GM18505 (cell line): ENCODE data around the gene ATP1A2.

Experiments
- ATAC-seq: cut with Tn5 transposase; IDR thresholded peaks from one replicate; pipeline ENCODE4 v1.9.1; 2021; ENCODE audit not compliant: unreplicated experiment
- POLR2A ChIP-seq: IDR thresholded peaks from 4 replicates; pipeline ENCODE4 v1.6.1; 2011; ENCODE audit warnings: borderline replicate concordance; ENCODE audit not compliant: insufficient read depth, insufficient read length; ENCODE audit errors: extremely low read depth

ATP1A2 gene

DNA sequence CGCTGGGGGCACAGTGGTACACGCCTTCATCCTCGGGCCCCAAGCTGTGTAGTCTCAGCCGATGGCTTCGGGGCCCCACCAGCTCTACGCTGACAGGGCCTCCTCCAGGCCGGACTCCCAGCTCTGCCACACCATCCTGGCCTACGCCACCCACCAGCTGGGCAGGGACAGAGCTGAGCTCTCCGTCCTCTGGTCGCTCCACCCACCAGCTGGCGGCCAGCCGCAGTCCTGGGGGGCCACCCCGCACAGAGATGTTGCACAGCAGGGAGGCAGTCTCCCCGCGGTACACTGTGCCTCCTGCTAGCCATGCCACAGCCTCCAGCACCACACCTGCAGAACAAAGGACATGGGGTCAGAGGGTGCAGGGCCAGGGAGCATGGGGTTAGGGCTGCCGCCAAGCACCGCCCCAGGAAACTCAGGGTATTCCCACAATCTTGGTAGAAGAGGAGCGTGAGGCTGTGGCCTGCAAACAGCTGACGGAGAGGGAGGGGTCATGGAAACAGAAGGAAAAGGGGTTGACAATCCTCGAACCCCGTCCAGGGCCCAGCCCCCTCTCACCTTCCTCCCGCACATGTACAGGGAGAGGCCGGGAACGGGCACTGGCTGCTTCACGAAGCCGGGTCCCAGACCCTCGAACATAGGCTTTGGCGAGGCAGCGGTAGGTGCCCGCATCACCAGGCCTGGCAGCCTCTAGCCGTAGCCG is 23.0 kb upstream of the ATP1A2 start:
- ATAC-seq, result no peak
- no peak for TF ChIP-seq POLR2A

DNA sequence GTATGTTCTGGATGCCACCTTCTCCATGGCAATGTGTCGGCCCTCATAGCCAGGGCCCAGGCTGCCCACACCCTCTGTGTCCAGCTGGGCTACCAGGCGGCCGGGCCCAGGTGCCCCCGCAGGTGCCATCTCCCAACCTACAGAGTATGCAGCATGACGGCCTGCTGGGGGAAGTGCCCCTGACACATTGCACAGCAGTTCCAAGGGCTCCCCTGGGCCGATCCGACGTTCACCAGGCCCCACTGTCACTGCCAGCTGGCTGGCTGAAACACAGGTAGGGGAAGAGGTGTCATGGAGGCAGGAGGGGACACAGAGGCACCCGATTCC is 22.5 kb upstream of the ATP1A2 start:
- no peak for TF ChIP-seq POLR2A
- no peak for ATAC-seq

DNA sequence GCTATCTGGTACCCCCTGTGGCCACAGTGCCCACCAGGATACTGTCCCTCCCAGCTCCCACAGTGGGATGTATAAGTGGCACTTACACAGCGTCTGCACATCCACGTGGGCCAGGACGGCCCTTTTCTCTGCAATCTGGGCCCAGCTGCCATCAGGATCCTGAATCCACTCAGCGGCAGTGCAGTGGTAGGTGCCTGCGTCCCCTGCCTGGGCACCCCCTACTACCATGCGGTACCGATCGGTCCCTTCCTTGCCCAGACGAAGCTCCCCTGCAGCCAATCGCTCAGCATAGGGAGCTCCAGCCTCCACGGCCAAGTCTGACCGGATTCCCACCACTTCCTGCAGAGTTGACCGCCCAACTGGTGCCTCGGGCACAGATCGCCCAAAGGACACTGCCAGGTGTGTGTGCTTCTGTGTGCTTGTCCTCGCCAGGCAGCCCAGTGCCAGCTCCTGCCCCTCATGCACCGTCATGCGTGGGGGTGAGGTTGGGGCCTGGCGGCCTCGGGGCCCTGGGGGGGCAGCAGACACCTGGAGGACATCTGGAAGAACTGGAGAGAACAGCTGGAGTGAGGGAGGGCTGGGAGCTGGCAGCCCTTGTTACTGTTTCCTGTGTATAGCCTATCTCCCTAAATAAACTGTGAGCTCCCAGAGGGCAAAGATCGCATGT is 21.8 kb upstream of the ATP1A2 start:
- ATAC-seq, result no peak
- TF ChIP-seq POLR2A, result no peak

DNA sequence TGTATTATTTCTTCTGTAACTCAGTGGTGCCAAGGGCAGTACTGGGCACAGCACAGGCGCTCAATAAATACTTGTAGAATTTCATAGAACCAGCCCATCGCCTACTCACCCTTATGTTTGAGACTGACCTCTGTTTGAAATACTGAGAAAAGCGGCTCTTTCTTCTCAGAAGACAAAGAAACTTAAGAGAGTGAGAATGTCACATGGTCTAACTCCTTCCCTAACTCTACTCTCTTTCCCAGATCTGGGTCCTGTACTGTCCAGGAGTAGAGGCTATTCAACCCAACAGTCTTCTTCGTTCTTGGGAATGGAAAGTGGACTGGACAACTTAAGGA is 21.3 kb upstream of the ATP1A2 start:
- TF ChIP-seq POLR2A, result no peak
- no peak for ATAC-seq

DNA sequence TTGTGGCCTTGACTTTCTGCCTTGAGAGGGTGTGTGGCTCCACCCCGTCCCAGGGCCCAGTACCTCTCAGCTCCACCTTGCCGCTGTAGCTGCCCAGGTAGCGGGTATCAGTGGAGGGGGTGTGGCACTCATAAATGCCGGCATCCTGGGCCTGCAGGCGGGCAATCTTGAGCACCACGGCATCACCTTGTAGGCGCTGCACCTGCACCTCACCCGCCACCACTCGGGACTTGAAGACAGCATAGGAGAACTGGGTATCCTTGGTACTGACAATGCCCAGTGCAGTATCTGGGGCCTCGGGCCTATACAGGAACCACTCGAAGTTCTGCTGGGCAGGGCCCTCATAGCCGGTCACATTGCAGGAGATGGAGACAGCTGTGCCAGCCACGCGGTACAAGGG is 20.8 kb upstream of the ATP1A2 start:
- TF ChIP-seq POLR2A, result no peak
- ATAC-seq, result no peak

DNA sequence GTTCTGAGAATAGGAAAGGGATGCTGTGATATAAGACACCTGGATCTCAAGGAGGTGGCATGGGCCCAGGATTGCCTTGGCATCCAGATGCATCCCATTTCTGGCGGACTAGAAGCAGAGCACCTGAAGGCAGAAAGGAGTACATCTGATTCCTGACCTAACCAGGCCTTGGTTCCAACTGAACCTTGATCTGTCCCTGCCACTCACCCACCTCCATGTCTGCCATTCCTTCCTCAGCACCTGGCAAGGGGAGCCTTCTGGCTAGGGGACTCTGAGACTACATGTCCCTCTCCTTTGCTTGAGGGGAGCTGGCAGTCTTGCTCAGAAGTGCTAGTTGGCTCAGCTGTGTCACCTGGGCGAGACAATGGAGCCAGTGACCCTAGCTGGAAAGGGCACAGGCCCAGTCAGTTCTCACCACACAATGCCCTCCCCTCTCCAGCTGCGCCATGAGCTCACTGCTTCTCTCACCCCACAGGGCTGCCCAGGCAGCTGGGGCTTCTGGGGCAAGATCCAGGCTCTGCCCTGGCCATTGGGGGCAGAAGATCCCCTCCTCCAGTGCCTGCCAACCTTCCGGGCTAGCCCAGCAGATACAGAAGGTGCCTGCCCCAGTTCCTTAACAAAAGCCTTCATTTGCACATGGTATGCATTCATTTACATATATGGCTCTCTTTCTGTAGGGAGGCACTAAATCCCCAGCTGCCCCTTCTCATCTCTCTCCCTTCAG is 20.0 kb upstream of the ATP1A2 start:
- TF ChIP-seq POLR2A, result no peak
- ATAC-seq, result no peak

DNA sequence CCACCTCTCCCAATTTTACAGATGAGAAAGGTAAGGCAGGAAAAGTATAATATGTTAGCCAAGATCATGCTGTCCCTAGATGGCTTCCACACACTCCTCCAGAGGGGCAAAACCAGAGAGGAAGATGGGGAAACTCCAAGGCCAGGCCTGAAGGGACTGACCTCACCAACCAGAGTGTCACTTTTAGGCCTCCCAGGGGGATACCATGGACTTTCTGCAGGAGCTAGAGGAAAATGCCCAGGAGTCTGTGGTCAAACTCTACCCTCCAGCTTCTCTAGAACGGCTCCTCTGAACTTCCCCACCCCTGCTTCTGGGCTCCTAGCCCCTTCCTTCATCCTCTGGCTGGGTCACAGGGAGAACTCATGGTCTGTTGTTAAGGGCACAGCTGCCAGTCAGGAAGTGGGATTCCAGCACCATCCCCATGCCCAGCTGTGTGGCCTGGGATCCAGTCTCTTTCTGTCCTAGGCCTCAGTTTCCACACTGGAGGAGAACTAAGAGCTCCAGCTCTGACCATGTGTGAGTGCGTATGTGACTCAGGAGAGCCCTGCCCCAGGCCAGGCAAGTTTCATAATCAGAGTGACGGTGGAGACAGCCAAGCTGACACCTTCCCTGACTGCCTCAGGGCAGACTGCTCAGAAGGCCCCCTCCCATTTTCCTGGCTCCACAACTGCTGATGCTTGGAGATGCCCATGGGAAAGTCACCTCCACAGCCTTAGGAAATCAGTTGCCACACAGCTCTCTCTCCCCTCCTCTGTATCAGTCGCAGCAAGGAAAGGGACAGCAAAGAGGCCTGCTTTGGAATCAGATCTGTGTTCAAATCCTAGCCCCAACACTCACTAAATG is 19.1 kb upstream of the ATP1A2 start:
- no peak for ATAC-seq
- no peak for TF ChIP-seq POLR2A

DNA sequence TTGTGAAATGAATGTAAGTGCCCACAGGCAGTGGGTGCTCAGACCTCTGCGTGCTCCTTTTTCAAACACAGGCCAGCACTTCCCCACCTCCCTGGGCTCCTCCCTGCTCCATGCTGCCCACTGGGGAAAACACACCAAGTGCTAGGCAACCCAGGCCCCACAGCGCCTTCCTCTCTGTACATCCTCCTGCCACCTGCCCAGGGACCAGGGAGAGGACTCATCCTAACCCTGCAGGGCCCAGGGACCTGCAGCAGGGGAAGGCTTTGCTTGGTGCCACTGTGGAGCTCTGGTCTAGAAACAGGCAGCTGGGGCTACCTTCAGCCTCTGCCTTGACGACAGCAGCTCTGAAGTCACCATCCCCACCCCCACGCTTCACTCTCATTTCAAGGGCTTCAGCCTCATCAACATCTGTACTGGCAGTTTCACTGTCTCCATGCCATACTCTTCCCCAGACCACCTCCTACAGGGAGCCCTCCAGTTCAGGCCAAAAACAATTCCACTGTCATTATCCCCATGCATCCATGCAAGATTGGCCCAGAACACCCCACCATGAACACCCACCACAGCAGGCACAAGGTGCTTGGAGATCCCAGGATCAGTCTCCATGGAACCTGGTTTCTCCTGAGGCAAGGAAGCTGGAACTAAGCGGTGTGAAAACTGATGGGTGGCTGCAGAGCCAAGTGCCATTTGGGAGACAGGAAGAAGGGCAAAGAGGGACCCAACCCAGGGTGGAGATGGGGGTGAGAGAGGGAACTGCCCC is 18.2 kb upstream of the ATP1A2 start:
- ATAC-seq, result no peak
- TF ChIP-seq POLR2A, result no peak

DNA sequence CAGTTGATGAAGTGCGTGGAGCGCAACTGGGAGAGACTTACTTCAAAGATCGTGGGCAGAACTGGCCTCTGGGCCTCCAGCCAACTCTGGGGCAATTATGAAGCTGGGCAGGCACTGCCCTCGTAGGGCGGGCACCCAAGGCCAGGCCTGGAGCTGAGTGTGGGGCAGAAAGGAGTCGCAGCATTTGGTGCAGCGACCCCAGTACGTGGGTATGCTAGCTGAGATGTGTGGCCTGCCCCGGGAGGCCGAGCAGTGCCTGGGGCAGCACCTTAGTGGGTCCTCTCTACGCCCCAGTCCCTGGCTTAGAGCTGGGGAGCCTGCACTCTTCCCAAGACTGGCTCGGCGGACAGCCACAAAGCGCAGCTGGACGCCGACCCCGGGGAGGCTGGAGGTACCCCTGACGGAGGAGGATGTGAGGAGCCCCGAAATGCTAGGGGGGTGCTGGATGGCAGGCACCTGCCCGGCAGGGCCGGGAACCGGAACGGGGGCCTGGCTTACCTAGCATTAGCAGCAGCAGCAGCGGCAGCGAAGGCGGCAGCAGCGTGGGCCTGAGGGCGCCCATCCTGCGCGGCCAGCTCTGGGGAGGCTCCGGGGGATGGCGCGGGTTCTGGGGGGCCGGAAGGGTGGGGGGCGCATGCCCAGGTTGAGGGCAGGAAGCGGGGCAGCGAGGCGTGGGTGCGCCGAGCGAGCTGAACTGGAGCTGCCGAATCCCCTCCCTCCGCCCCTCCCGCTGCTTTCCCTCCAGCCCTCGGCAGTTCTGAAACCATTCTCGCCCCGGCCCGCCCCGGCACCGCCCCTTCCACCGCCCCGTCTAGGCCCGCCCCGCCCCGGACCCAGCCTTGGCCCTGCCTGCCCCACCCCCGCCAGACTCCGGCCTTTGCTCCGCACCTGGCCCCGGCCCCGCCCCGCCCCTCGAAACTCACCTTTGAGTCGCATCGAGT is 17.4 kb upstream of the ATP1A2 start, which contains the start of gene IGSF8:
TSS of gene IGSF8 (minus strand) at position 709 of the 941 bp plus-strand sequence. CDS start at position 562, 147 bp downstream.
- ATAC-seq, result peak; percentile 48
- peak; percentile 35 for TF ChIP-seq POLR2A

DNA sequence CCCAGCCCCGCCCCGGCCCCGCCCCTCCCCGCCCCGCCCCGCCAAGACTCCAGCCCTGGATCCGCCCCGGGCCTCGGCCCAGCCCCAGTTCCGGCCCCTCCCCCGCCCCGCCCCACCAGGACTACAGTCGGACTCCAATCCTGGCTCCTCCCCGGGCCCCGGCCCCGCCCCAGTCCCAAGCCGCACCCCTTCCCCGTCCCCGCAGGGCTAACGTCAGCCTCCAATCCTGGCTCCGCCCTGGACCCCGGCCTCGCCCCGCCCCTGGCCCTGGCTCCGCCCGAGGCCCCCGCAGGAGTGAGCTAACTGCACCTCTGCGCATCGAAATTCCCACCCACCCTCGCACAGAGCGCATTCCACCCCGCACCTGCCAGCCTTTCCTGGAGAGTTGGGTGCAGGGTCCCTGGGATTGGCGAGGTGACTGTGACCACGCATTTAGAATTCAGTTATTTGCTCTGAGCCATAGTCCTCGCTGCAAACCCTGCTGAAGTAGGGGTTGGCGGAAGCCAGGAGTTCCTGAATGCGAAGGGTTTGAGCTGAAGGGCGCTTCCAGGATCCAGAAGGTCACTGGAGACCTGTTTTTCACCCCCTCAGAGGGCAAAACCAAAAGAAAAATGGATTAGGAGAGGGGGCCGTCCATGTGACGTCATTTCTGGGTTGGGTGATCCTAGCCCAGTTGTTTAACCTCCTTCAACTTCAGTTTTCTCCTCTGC is 16.6 kb upstream of the ATP1A2 start:
- peak; percentile 79 for ATAC-seq
- no peak for TF ChIP-seq POLR2A

DNA sequence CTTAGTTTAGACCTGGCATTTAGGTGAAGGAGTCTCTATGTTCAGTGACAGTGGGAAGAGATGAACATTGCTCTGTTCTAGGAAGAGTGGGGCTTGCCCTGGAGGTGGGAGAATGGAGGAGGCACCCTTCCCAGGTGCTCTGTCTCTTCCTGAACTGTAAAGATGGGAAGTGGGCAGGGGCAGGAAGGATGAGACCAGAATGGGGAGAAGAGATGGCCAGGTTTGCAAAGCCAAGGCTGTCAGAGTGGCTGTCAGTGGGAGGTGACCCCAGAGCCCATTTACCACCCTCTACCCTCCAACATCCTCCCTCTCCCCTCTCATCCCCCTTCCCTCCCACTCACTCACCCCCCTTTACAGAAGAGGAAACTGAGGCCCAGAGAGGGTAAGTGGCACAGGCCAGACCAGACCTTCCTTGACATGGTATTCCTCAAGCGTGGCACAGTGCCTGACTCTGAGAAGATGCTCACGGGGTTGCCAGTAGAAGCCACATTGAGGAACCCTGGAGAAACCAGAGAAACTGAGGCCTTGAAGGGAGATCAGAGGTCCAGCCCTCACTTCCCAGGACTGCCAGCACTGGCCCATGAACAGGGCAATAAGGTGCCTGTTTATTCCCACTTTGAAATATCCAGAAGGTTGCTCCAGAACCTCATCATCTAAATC is 15.7 kb upstream of the ATP1A2 start:
- TF ChIP-seq POLR2A, result no peak
- no peak for ATAC-seq
